ENCODE measurements around the gene LILRB2. TPM values are rescaled to one million over a fixed set of nuclear protein-coding genes. Genes with fewer than 3 reads are reported as not detected.
A peak's percentile ranks its signal among the peaks of the same experiment; 100 is the strongest.

LILRB2 gene
- total and polyA plus RNA-seq, 8 donors, result 0.19 to 3.9 (median 1.5) TPM

- FAIRE-seq, result no peak
- WGBS, 2 donors, result 60 to 61% methylated on average over 26 to 29 of the region's 29 CpGs
Measured at GRCh38 chr19:54317108-54317964, 36.4 kb upstream of the LILRB2 start.

GRCh38 chr19:54316746-54317107 is 35.8 kb upstream of the LILRB2 start:
- Histone ChIP-seq H3K4me3 (no peak overlapping the region), H3K4me1 (no peaks in the 10 kb centered on the region), H3K27ac (no peak overlapping the region), H3K27me3 (peaks cover 0 to 8% (median 0%) of the 10 kb centered on the region in 4 donors), H3K36me3 (no peaks in the 10 kb centered on the region), H3K9me3 (no peaks in the 10 kb centered on the region)
- FAIRE-seq, result no peak
- peak in 2 of 4 donors; percentile 56 to 57 for ATAC-seq
- WGBS, 2 donors, result 25 to 26% methylated on average over 11 of the region's 11 CpGs
- intact Hi-C loops (cut with DNase I), result no loop called here
- no peak for DNase-seq
- no peak for TF ChIP-seq CTCF (IDR thresholded peaks at IDR 0.05)

More at GRCh38 chr19:54317108-54317964, 36.4 kb upstream of the LILRB2 start:
- Histone ChIP-seq H3K4me1 (no peaks in the 10 kb centered on the region), H3K9me3 (no peaks in the 10 kb centered on the region), H3K36me3 (no peaks in the 10 kb centered on the region), H3K27me3 (peaks cover 0 to 8% (median 0%) of the 10 kb centered on the region in 4 donors), H3K27ac (no peak overlapping the region), H3K4me3 (no peak overlapping the region)
- intact Hi-C loops (cut with DNase I), result no loop called here
- TF ChIP-seq CTCF (IDR thresholded peaks at IDR 0.05), result no peak
- DNase-seq (no peak), ATAC-seq (peak in 2 of 4 donors; percentile 19 to 33)

DNA sequence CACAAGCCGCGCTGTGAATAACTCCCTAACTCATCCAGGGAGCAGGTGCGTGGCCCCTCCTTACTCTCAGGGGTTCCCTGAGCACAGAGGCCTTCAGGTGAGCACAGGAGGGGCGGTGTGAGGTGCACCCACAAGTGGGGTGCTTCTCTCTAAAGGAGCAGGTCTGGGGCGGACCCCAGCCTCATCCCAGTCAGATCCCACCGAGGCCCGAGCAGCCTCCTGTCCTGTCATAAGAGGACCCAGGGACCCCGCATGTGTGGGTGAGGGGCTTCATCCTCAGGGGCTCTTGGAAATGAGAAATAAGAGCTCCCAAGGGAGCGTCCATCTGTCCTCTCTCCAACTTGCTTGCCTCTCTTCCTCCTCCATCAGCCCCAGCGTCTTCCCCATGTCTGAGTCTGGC is 35.0 kb upstream of the LILRB2 start:
- no peak for ATAC-seq
- Histone ChIP-seq H3K27me3 (peaks cover 0 to 8% (median 0%) of the 10 kb centered on the region in 4 donors), H3K4me1 (no peaks in the 10 kb centered on the region), H3K4me3 (no peak overlapping the region), H3K9me3 (no peaks in the 10 kb centered on the region), H3K27ac (no peak overlapping the region), H3K36me3 (no peaks in the 10 kb centered on the region)
- intact Hi-C loops (cut with DNase I), result no loop called here
- 55 to 71% methylated on average over 7 to 10 of the region's 10 CpGs for WGBS, 2 donors
- TF ChIP-seq CTCF (IDR thresholded peaks at IDR 0.05), result no peak
- FAIRE-seq, result no peak
- DNase-seq, result no peak

DNA sequence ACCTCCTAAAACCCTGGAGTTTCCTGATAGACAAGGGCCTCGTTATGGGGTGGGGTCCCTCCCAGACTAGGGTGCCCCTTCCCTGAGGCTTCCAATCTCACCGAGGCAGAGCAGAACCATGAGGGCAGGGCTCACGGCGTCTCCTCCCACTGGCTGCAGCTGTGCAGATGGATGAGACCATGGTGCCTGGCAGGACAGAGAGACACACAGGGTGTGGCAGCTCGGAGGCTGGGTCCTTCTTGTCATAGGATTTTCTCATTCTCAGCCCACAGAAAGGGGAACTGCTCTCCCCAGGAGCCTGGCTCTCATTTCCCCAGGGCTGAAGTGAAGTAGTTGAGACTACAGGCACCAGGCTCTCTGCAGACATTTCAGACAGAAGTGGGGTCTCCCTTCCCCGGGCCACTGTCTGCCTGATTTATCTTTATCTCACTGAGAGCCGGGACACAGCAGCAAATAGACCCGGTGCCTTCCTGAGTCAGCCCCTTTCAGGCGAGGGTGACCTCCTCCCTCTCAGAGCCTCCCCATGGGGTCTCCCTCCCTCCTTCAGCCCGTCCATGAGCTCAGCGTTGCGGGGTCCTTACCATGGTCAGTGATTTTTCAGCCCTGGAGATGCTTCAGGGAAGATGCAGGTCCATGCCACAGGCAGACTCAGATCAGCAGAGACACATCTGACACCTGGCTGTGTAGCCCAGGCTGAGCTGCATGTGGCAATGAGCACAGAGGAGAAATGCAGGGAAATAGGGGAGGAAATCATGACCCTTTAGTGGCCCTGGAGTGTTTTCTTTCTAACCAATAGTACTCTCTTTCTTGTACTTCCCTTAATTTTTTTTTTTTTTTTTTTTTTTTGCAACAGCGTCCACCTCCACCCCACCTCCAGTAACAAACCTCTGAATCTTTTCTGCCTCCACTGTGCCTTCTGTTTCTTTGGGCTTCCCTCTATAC is 31.8 kb upstream of the LILRB2 start, which contains the start of gene LILRA5:
TSS of gene LILRA5 (minus strand) at position 731 of the 942 bp plus-strand sequence. CDS start at position 584, 147 bp downstream.
- H3K27ac ChIP-seq, result no peak within 1 kb of the TSS
- 34 to 50% methylated on average over 13 of the region's 13 CpGs for WGBS, 2 donors
- H3K4me3 ChIP-seq, result no peak within 1 kb of the TSS
- no peaks in the 10 kb centered on the region for H3K36me3 ChIP-seq
- H3K9me3 ChIP-seq, result no peaks in the 10 kb centered on the region
- FAIRE-seq (no peak), DNase-seq (no peak), ATAC-seq (peak in 2 of 4 donors; percentile 68 to 78)
- intact Hi-C loops (cut with DNase I), result no loop called here
- no peaks in the 10 kb centered on the region for H3K4me1 ChIP-seq
- H3K27me3 ChIP-seq, result peaks cover 0 to 5% (median 0%) of the 10 kb centered on the region in 4 donors
- TF ChIP-seq CTCF (IDR thresholded peaks at IDR 0.05), result no peak

Data from pancreas (tissue), 10 donors.